DND-41 (cell line): Measurements from ENCODE around the gene PCLO.

Source experiments
- ATAC-seq: fragments of 200-7000 bp; cut with Tn5 transposase; 3 replicates; pipeline ENCODE4 v1.9.1; 2021; ENCODE audit warnings: low read depth; ENCODE audit not compliant: insufficient read depth
- DNase-seq: peaks from one replicate; pipeline ENCODE4 v3.0.0-alpha.2; 2020
- H2AFZ ChIP-seq: 2 replicates; pipeline ENCODE4 v1.6.0; 2012; ENCODE audit warnings: low read depth, low read length
- H3K27ac ChIP-seq: 2 replicates; pipeline ENCODE4 v1.5.1; 2012; ENCODE audit warnings: low read length, inconsistent platforms
- H3K27me3 ChIP-seq: fragments of 200-600 bp; sonication (generic); 2 replicates; pipeline ENCODE4 v1.6.0; 2012; ENCODE audit warnings: low read length, mild to moderate bottlenecking, inconsistent platforms; ENCODE audit not compliant: insufficient read depth, poor library complexity
- H3K36me3 ChIP-seq: 2 replicates; pipeline ENCODE4 v1.5.1; 2012; ENCODE audit warnings: low read length, inconsistent platforms; ENCODE audit not compliant: insufficient read depth
- H3K4me1 ChIP-seq: 2 replicates; pipeline ENCODE4 v1.5.1; 2012; ENCODE audit warnings: mild to moderate bottlenecking, low read length; ENCODE audit not compliant: insufficient read depth
- H3K4me2 ChIP-seq: 2 replicates; pipeline ENCODE4 v1.6.0; 2012; ENCODE audit warnings: mild to moderate bottlenecking, moderate library complexity, low read length, inconsistent platforms; ENCODE audit not compliant: insufficient read depth
- H3K4me3 ChIP-seq, 2 experiments: fragments of 200-600 bp in 1 of 2; shearing (Covaris generic) in 1 of 2; 2 replicates each; pipeline ENCODE4 v1.5.1; 2012 to 2016; ENCODE audit warnings: inconsistent platforms in 2 of 2, low read length in 2 of 2, mild to moderate bottlenecking in 2 of 2, low read depth in 1 of 2, moderate library complexity in 1 of 2
- H3K79me2 ChIP-seq: 2 replicates; pipeline ENCODE4 v1.6.0; 2012; ENCODE audit warnings: low read length, inconsistent platforms; ENCODE audit not compliant: insufficient read depth
- H3K9ac ChIP-seq: 2 replicates; pipeline ENCODE4 v1.6.0; 2012; ENCODE audit warnings: low read depth, mild to moderate bottlenecking, inconsistent platforms, low read length, moderate library complexity
- H3K9me3 ChIP-seq: 2 replicates; pipeline ENCODE4 v1.5.1; 2012; ENCODE audit warnings: low read length, moderate library complexity, mild to moderate bottlenecking, inconsistent platforms; ENCODE audit not compliant: insufficient read depth, severe bottlenecking
- H4K20me1 ChIP-seq: 2 replicates; pipeline ENCODE4 v1.6.0; 2012; ENCODE audit warnings: low read length; ENCODE audit not compliant: insufficient read depth
- EZH2 ChIP-seq: IDR thresholded peaks from 3 replicates; pipeline ENCODE4 v1.6.1; 2012; ENCODE audit warnings: borderline replicate concordance, low read depth, mild to moderate bottlenecking, moderate library complexity, low read length, inconsistent platforms; ENCODE audit not compliant: severe bottlenecking
- TF ChIP-seq, protein P1 (sequence below): IDR thresholded peaks from 2 replicates; pipeline ENCODE4 v1.5.1; 2012; ENCODE audit warnings: borderline replicate concordance, low read length, moderate library complexity, mild to moderate bottlenecking; ENCODE audit not compliant: poor library complexity, severe bottlenecking; ENCODE audit errors: extremely low read depth

Gene PCLO

DNA sequence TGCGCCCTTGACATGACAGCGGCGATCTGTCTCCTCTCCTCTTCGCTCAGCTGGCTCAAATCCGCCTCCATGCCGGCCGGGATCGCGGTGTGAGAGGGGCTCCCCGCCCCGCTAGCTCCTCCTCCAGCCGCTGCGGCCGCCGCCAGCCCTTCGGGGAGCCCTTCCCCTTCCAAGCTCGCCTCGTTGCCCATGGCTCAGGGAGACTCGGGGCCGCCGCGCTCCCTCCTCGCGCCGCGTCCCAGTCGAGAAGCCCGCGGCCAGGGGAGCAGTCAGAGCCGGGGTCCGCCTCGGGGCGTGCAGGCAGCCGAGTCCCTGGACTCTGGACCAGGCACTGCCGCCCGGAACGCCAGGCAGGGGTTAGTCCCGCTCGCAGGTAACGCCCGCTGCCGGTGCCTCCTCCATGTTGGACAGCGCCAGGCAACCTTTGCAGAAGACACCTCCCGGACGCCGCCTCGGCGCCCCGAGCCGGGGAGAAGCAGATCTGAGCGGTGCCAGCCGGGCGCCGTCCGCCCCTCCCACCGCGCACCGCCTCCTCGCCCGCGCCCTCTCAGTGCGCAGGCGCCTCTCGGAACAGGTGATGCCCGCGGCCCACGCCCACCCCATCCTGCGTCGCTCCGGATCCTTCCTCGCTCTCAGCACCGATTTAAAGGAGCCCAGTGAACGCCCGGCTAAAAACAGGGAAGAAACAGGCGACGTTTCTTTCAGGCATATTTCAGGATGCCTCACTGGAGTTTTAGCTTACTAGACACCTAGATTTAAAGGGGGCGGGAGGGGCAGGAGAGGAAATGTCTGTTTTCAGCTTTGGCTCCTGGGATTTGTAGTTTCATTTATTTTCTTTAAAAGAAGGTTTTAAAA, at the start of gene PCLO:
Gene PCLO (minus strand): TSS at position 483 of the 855 bp plus-strand sequence. CDS start 292 bp downstream, at position 191.
- no peak within 1 kb of the TSS for H3K4me2 ChIP-seq
- no peaks in the 10 kb centered on the region for H3K27me3 ChIP-seq
- H4K20me1 ChIP-seq: no peaks in the 10 kb centered on the region
- DNase-seq (no peak), ATAC-seq (no peak)
- TF ChIP-seq, protein P1, sequence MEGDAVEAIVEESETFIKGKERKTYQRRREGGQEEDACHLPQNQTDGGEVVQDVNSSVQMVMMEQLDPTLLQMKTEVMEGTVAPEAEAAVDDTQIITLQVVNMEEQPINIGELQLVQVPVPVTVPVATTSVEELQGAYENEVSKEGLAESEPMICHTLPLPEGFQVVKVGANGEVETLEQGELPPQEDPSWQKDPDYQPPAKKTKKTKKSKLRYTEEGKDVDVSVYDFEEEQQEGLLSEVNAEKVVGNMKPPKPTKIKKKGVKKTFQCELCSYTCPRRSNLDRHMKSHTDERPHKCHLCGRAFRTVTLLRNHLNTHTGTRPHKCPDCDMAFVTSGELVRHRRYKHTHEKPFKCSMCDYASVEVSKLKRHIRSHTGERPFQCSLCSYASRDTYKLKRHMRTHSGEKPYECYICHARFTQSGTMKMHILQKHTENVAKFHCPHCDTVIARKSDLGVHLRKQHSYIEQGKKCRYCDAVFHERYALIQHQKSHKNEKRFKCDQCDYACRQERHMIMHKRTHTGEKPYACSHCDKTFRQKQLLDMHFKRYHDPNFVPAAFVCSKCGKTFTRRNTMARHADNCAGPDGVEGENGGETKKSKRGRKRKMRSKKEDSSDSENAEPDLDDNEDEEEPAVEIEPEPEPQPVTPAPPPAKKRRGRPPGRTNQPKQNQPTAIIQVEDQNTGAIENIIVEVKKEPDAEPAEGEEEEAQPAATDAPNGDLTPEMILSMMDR: no peak
- no peak for TF ChIP-seq EZH2
- no peaks in the 10 kb centered on the region for H3K36me3 ChIP-seq
- no peak within 1 kb of the TSS for H3K27ac ChIP-seq
- no peaks in the 10 kb centered on the region for H3K4me1 ChIP-seq
- no peak within 1 kb of the TSS for H3K4me3 ChIP-seq
- no peaks in the 10 kb centered on the region for H3K9me3 ChIP-seq
- no peak within 1 kb of the TSS for H2AFZ ChIP-seq
- no peak within 1 kb of the TSS for H3K9ac ChIP-seq
- no peaks in the 10 kb centered on the region for H3K79me2 ChIP-seq

GRCh38 chr7:83211685-83212084, 49.0 kb upstream of the PCLO start:
- Histone ChIP-seq H3K9me3 (no peaks in the 10 kb centered on the region), H3K27ac (no peak overlapping the region), H3K4me3 (no peak overlapping the region), H2AFZ (no peak overlapping the region), H3K4me1 (no peaks in the 10 kb centered on the region), H4K20me1 (no peaks in the 10 kb centered on the region), H3K4me2 (no peak overlapping the region), H3K9ac (no peak overlapping the region), H3K27me3 (no peaks in the 10 kb centered on the region), H3K79me2 (no peaks in the 10 kb centered on the region), H3K36me3 (no peaks in the 10 kb centered on the region)
- TF ChIP-seq EZH2: no peak
- TF ChIP-seq, protein P1: no peak
- no peak for ATAC-seq
- DNase-seq: no peak

DNA sequence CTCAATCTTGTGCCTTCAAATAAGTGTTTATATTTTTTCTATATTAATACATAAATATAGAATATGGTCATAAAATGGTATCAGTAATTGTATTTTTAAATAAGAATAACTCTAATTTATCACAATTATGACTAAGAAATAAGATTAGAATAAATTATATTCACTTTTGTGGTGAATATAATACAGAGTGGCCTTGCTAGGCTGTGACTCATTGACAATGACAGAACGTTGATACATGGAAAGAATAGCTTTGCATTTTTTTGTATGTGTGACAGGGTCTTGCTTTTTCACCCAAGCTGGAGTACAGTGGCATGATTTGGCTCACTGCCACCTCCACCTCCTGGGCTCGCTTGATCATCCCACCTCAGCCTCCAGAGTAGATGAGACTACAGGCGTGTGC, 47.8 kb upstream of the PCLO start:
- Histone ChIP-seq H3K9me3 (no peaks in the 10 kb centered on the region), H3K4me1 (no peaks in the 10 kb centered on the region), H4K20me1 (no peaks in the 10 kb centered on the region), H3K36me3 (no peaks in the 10 kb centered on the region), H3K4me3 (no peak overlapping the region), H3K27ac (no peak overlapping the region), H3K9ac (no peak overlapping the region), H3K4me2 (no peak overlapping the region), H2AFZ (no peak overlapping the region), H3K79me2 (no peaks in the 10 kb centered on the region), H3K27me3 (no peaks in the 10 kb centered on the region)
- TF ChIP-seq EZH2: no peak
- TF ChIP-seq, protein P1: no peak
- ATAC-seq (no peak), DNase-seq (no peak)
